ENCODE measurements around the gene SLC7A4.

GRCh38 chr22:21074102-21074715 is 41.8 kb upstream of the SLC7A4 start:
- TF ChIP-seq EP300 (IDR thresholded peaks at IDR 0.05) (no peak), POLR2AphosphoS5 (IDR thresholded peaks at IDR 0.05) (no peak), CTCF (IDR thresholded peaks at IDR 0.05) (no peak)

All from gastroesophageal sphincter (tissue), 3 donors.